ENCODE results near the gene PGD. TPM values are rescaled to one million over a fixed set of nuclear protein-coding genes. Genes with fewer than 3 reads are reported as not detected.
A peak's percentile ranks its signal among the peaks of the same experiment; 100 is the strongest.

The PGD gene
- total RNA-seq, 1 donor from 2014 or later, result 199 TPM

DNA sequence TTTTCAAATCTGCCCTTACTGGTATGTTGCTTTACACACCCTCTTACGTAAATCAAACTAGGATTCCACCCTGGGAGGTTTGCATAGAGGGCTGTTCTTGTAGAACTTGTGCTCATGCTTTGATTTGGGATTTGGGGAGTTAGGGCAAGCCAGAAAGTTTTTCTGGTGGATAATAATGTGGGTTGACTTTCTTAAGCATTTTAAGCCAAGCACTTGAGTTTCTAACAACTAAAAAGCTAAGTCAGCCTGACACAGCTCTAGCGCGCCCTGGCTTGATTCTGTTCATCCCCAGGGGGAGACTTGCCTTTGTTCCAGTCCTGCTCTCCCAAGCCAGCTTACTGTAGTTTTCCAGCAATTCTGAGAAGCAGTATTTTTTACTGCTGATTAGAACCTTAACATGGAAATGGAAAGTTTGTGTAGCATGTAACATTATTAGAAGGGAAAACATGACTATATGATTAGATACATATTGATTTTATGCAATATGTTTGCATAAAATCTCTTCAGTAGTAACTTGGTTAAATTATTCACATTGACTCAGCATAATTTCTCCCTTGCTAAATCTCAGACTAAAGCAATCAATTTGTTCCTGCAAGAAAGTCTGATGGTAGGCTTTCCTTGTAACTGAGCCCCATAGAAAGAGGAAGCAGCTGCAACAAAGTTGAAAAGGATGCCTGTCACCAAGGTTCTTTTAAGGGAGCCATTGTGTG, 11.0 kb upstream of the PGD start:
- TF ChIP-seq, protein P1, sequence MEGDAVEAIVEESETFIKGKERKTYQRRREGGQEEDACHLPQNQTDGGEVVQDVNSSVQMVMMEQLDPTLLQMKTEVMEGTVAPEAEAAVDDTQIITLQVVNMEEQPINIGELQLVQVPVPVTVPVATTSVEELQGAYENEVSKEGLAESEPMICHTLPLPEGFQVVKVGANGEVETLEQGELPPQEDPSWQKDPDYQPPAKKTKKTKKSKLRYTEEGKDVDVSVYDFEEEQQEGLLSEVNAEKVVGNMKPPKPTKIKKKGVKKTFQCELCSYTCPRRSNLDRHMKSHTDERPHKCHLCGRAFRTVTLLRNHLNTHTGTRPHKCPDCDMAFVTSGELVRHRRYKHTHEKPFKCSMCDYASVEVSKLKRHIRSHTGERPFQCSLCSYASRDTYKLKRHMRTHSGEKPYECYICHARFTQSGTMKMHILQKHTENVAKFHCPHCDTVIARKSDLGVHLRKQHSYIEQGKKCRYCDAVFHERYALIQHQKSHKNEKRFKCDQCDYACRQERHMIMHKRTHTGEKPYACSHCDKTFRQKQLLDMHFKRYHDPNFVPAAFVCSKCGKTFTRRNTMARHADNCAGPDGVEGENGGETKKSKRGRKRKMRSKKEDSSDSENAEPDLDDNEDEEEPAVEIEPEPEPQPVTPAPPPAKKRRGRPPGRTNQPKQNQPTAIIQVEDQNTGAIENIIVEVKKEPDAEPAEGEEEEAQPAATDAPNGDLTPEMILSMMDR (IDR thresholded peaks at IDR 0.05), result peak; percentile 29
- Mint-ChIP-seq H3K27me3 (ENCODE audit: unreplicated experiment) (no peaks in the 10 kb centered on the region), H3K27ac (ENCODE audit: unreplicated experiment) (peak overlapping the region; percentile 93), H3K4me3 (ENCODE audit: unreplicated experiment) (peak overlapping the region; percentile 53), H3K36me3 (ENCODE audit: unreplicated experiment) (peaks cover 12% of the 10 kb centered on the region), H3K9me3 (ENCODE audit: unreplicated experiment) (no peaks in the 10 kb centered on the region), H3K4me1 (ENCODE audit: unreplicated experiment) (peaks cover 23% of the 10 kb centered on the region)
- no peak for DNase-seq (ENCODE audit: extremely low spot score, unreplicated experiment)

DNA sequence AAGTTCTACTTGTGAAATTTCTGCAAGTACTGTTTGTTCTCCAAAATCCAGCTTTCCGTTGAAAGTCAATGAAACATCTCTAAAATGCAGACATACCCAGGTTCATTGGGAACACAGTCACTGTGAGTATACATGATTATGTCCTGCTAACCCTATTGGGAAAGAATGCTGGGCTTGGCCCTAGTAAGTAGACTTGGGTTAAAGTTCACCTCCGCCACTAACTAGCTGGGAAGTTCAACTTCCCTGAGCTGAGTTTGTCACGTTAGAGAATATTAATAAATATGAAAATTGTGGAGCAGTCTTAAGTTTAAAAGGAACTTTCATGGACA, 10.5 kb upstream of the PGD start:
- Mint-ChIP-seq H3K4me3 (ENCODE audit: unreplicated experiment) (peak overlapping the region; percentile 53), H3K27ac (ENCODE audit: unreplicated experiment) (peak overlapping the region; percentile 93), H3K36me3 (ENCODE audit: unreplicated experiment) (peaks cover 8% of the 10 kb centered on the region), H3K4me1 (ENCODE audit: unreplicated experiment) (peaks cover 23% of the 10 kb centered on the region), H3K9me3 (ENCODE audit: unreplicated experiment) (no peaks in the 10 kb centered on the region), H3K27me3 (ENCODE audit: unreplicated experiment) (no peaks in the 10 kb centered on the region)
- no peak for DNase-seq (ENCODE audit: extremely low spot score, unreplicated experiment)
- TF ChIP-seq, protein P1 (IDR thresholded peaks at IDR 0.05), result no peak

DNA sequence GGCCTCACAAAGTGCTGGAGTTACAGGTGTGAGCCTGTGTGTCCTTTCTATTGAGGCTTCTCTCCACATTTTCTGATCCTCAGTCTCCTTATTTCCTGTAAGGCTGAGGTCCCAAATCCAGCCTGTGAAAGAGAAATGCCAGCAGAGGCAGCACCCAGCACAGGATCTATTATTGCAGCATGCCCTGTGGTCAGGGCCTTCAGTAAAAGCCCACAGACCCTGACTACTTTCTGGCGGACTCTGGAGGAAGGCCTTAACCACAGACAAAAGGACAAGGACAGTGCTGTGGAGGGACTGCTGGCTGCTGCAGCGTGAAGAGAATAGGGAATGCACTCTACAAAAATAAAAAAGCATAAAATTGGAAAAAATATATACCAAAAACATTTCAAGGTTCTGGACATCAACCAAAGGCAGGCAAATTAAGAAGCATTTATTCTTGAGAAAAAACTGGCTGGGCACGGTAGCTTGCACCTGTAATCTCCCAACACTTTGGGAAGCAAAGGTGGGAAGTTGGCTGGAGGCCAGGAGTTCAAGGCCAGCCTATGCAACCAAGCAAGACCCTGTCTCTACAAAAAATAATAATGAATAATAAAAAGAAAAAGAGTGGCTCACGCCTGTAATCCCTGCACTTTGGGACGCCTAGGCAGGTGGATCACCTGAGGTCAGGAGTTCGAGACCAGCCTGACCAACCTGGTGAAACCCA, 9.4 kb upstream of the PGD start:
- peaks cover 23% of the 10 kb centered on the region for H3K4me1 Mint-ChIP-seq (ENCODE audit: unreplicated experiment)
- no peak overlapping the region for H3K27ac Mint-ChIP-seq (ENCODE audit: unreplicated experiment)
- no peak for DNase-seq (ENCODE audit: extremely low spot score, unreplicated experiment)
- TF ChIP-seq, protein P1 (IDR thresholded peaks at IDR 0.05), result no peak
- H3K4me3 Mint-ChIP-seq (ENCODE audit: unreplicated experiment), result no peak overlapping the region
- H3K36me3 Mint-ChIP-seq (ENCODE audit: unreplicated experiment), result peaks cover 5% of the 10 kb centered on the region
- no peaks in the 10 kb centered on the region for H3K27me3 Mint-ChIP-seq (ENCODE audit: unreplicated experiment)
- H3K9me3 Mint-ChIP-seq (ENCODE audit: unreplicated experiment), result no peaks in the 10 kb centered on the region

DNA sequence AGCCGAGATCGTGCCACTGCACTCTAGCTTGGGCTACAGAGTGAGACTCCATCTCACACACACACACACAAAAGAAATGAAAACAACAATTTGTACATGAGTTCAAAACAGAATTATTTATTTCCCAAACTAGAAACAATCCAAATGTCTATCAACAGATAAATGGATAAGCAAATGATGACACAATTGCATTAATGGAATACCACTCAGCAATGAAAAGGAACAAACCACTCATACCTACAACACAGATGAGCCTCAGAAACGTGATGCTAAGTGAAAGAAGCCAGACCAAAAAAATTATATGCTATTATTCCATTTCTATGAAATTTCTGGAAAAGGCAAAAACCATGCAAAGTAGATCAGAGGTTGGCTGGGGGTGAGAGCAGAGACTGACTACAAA, 2.0 kb upstream of the PGD start:
- H3K36me3 Mint-ChIP-seq (ENCODE audit: unreplicated experiment), result peaks cover 5% of the 10 kb centered on the region
- H3K4me1 Mint-ChIP-seq (ENCODE audit: unreplicated experiment), result peaks cover 30% of the 10 kb centered on the region
- TF ChIP-seq, protein P1 (IDR thresholded peaks at IDR 0.05), result no peak
- DNase-seq (ENCODE audit: extremely low spot score, unreplicated experiment), result no peak
- no peak overlapping the region for H3K27ac Mint-ChIP-seq (ENCODE audit: unreplicated experiment)
- H3K4me3 Mint-ChIP-seq (ENCODE audit: unreplicated experiment), result peak overlapping the region; percentile 19
- H3K27me3 Mint-ChIP-seq (ENCODE audit: unreplicated experiment), result no peaks in the 10 kb centered on the region
- H3K9me3 Mint-ChIP-seq (ENCODE audit: unreplicated experiment), result no peaks in the 10 kb centered on the region

DNA sequence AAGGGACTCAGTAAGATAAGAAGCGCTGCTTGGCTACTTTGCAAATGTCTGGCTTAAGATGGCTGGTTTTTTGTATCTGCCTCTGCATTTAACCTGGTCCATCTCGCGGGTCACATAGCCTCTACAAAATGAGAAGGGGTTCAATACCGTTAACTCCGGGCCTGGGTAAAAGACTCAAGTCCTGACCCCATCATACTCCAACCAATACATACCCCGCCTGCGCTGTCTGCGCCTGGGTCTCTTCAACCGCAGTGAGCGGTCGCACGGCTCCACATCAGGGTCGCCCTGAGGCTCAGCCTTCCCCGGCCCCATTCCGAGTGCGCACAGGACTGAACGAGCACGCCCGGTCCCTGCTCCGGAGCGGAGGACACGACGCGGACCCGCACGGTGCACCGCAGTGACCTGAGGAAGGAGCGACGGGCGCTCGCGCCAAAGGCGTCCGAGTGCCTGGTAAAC, 558 bp upstream of the PGD start:
- Mint-ChIP-seq H3K27me3 (ENCODE audit: unreplicated experiment) (no peaks in the 10 kb centered on the region), H3K27ac (ENCODE audit: unreplicated experiment) (peak overlapping the region; percentile 88), H3K4me1 (ENCODE audit: unreplicated experiment) (peaks cover 39% of the 10 kb centered on the region), H3K4me3 (ENCODE audit: unreplicated experiment) (peak overlapping the region; percentile 91), H3K9me3 (ENCODE audit: unreplicated experiment) (no peaks in the 10 kb centered on the region), H3K36me3 (ENCODE audit: unreplicated experiment) (peaks cover 11% of the 10 kb centered on the region)
- DNase-seq (ENCODE audit: extremely low spot score, unreplicated experiment), result no peak
- TF ChIP-seq, protein P1 (IDR thresholded peaks at IDR 0.05), result no peak

Measured in osteocyte (in vitro differentiated cells).